ENCODE data around the gene FAM219A.
A peak's percentile ranks its signal among the peaks of the same experiment; 100 is the strongest.

FAM219A gene, protein sequence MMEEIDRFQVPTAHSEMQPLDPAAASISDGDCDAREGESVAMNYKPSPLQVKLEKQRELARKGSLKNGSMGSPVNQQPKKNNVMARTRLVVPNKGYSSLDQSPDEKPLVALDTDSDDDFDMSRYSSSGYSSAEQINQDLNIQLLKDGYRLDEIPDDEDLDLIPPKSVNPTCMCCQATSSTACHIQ

DNA sequence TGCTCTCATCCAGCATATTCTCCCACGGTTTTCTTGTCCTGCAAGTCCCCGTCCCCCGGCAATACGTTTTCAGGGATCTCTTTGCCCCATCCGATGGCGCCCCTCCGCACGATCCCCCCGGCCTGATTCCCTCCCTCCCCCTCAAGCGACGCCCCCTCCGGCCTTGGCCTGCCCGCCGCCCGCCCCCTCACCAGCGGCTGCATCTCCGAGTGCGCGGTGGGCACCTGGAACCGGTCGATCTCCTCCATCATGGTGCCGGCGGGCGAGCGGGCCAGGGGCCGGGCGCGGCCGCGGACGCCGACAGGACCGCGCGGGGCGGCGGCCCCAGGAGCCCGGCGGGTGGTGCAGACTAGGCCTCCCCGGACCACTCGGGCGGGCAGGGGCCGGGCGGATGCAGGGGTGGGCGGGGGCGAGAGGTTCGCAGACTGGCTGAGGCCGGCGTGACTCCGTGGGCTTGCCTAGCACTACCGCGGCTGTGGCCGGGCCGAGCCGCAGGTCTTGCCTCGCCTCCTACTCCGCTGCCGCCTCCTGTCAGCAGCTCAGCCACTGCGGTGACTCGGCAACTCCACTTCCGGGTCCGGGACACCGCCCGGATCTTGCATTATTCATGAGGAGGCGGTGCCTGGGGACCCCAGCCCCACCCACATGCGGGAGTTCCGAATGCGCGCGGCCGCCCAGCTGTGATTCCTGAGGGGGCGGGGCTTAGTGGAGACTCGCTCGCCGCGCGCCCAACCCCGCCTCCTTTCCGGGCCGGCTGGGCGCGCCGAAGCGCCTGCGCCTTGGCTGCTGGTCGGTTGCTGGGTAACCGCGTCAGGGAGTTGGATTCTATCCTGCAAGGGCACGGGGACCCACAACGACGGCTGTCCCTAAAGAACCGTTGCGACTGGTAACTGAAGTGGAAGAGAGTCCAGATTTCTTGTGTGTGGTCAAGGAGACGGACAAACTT lies at the start of gene FAM219A, which contains the start of gene DNAI1:
FAM219A (minus strand) TSS at position 558 of the 946 bp plus-strand sequence; CDS start at position 251, 307 bp downstream.
DNAI1 (plus strand) TSS at position 793 of the 946 bp plus-strand sequence. CDS start 201 bp downstream, outside the sequence.
- POLR2A ChIA-PET: interaction anchor here (1.1 kb wide), 1 partner anchor 65 kb away, joined by 3 read pairs; no protein-coding TSS in a partner anchor
- peak within 1 kb of the TSS; percentile 63 for H3K4me3 ChIP-seq (ENCODE audit: low read depth, low read length)
- no peaks in the 10 kb centered on the region; a peak in 1 of 3 replicates for H3K36me3 ChIP-seq (ENCODE audit: control insufficient read depth in 2 of 2, insufficient read depth in 1 of 2, low read length in 2 of 2)
- peaks cover 2% of the 10 kb centered on the region; the same call in 1 of the 2 replicates for H3K4me1 ChIP-seq (ENCODE audit: control insufficient read depth, insufficient read depth, low read length)
- peak within 1 kb of the TSS; percentile 77 for H3K27ac ChIP-seq (ENCODE audit: extremely low read depth, low read depth, low read length)
- CTCF ChIA-PET: no interaction called here
- H3K9me3 ChIP-seq (ENCODE audit: control insufficient read depth, insufficient read depth, low read depth, low read length): no peaks in the 10 kb centered on the region
- TF ChIP-seq KLF10 (tag by site-specific recombination; IDR thresholded peaks at IDR 0.05) (peak; percentile 59; the same call in 1 of the 2 replicates), REPIN1 (tag by site-specific recombination; IDR thresholded peaks at IDR 0.05; ENCODE audit: low read depth) (no peak), BCL11B (tag by site-specific recombination; IDR thresholded peaks at IDR 0.05; ENCODE audit: low read depth) (no peak), KLF8 (tag by site-specific recombination; IDR thresholded peaks at IDR 0.05) (peak; percentile 70), ZNF366 (tag by site-specific recombination; conservative IDR thresholded peaks at IDR 0.05) (no peak), ZNF555 (tag by site-specific recombination; conservative IDR thresholded peaks at IDR 0.05) (no peak), ZNF776 (tag by site-specific recombination; IDR thresholded peaks at IDR 0.05; ENCODE audit: borderline replicate concordance) (no peak), GFI1B (tag by site-specific recombination; IDR thresholded peaks at IDR 0.05) (no peak), ZNF791 (tag by site-specific recombination; IDR thresholded peaks at IDR 0.05) (no peak), ZNF214 (tag by site-specific recombination; IDR thresholded peaks at IDR 0.05; ENCODE audit: borderline replicate concordance) (no peak), ZNF175 (tag by site-specific recombination; IDR thresholded peaks at IDR 0.05) (no peak), ZNF155 (tag by site-specific recombination; IDR thresholded peaks at IDR 0.05) (no peak), ZNF416 (tag by site-specific recombination; IDR thresholded peaks at IDR 0.05) (no peak), ZNF48 (tag by site-specific recombination; IDR thresholded peaks at IDR 0.05) (no peak), ZNF561 (tag by site-specific recombination; IDR thresholded peaks at IDR 0.05; ENCODE audit: borderline replicate concordance) (no peak), OSR2 (tag by site-specific recombination; IDR thresholded peaks at IDR 0.05) (no peak), SP2 (tag by site-specific recombination; IDR thresholded peaks at IDR 0.05) (peak; percentile 91), ZNF433 (tag by site-specific recombination; IDR thresholded peaks at IDR 0.05; ENCODE audit: low read depth) (no peak), ZBTB8A (tag by site-specific recombination; IDR thresholded peaks at IDR 0.05) (peak; percentile 47; the same call in 1 of the 2 replicates), GLIS1 (tag by site-specific recombination; IDR thresholded peaks at IDR 0.05) (no peak; the same call in 1 of the 2 replicates), GLI2 (tag by site-specific recombination; IDR thresholded peaks at IDR 0.05; ENCODE audit: borderline replicate concordance, low read depth) (no peak), ZNF558 (tag by site-specific recombination; IDR thresholded peaks at IDR 0.05) (no peak), HOXC10 (CRISPR knock-in tag; IDR thresholded peaks at IDR 0.05) (no peak), ZNF23 (tag by site-specific recombination; IDR thresholded peaks at IDR 0.05; ENCODE audit: borderline replicate concordance) (no peak), ZFHX2 (tag by site-specific recombination; conservative IDR thresholded peaks at IDR 0.05) (peak; percentile 39; the same call in 1 of the 2 replicates), ZNF169 (tag by site-specific recombination; IDR thresholded peaks at IDR 0.05) (no peak), ZNF830 (tag by site-specific recombination; IDR thresholded peaks at IDR 0.05; ENCODE audit: low read depth) (no peak), KLF9 (tag by site-specific recombination; IDR thresholded peaks at IDR 0.05; ENCODE audit: low read depth) (peak; percentile 77), ZBTB17 (tag by site-specific recombination; IDR thresholded peaks at IDR 0.05) (0 out of 2 replicates have a peak, but pooled peaks have one; percentile 41), BCL11A (tag by site-specific recombination; IDR thresholded peaks at IDR 0.05; ENCODE audit: low read depth) (no peak), ZNF221 (tag by site-specific recombination; IDR thresholded peaks at IDR 0.05; ENCODE audit: borderline replicate concordance) (no peak), ZNF837 (tag by site-specific recombination; IDR thresholded peaks at IDR 0.05) (no peak)
- TF ChIP-seq, protein P1, sequence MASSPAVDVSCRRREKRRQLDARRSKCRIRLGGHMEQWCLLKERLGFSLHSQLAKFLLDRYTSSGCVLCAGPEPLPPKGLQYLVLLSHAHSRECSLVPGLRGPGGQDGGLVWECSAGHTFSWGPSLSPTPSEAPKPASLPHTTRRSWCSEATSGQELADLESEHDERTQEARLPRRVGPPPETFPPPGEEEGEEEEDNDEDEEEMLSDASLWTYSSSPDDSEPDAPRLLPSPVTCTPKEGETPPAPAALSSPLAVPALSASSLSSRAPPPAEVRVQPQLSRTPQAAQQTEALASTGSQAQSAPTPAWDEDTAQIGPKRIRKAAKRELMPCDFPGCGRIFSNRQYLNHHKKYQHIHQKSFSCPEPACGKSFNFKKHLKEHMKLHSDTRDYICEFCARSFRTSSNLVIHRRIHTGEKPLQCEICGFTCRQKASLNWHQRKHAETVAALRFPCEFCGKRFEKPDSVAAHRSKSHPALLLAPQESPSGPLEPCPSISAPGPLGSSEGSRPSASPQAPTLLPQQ (tag by site-specific recombination; IDR thresholded peaks at IDR 0.05): peak; percentile 61; the same call in 1 of the 2 replicates
- TF ChIP-seq, protein P2, sequence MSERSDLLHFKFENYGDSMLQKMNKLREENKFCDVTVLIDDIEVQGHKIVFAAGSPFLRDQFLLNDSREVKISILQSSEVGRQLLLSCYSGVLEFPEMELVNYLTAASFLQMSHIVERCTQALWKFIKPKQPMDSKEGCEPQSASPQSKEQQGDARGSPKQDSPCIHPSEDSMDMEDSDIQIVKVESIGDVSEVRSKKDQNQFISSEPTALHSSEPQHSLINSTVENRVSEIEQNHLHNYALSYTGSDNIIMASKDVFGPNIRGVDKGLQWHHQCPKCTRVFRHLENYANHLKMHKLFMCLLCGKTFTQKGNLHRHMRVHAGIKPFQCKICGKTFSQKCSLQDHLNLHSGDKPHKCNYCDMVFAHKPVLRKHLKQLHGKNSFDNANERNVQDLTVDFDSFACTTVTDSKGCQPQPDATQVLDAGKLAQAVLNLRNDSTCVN (tag by site-specific recombination; optimal IDR thresholded peaks at IDR 0.05): peak; percentile 77
- TF ChIP-seq, protein P3, sequence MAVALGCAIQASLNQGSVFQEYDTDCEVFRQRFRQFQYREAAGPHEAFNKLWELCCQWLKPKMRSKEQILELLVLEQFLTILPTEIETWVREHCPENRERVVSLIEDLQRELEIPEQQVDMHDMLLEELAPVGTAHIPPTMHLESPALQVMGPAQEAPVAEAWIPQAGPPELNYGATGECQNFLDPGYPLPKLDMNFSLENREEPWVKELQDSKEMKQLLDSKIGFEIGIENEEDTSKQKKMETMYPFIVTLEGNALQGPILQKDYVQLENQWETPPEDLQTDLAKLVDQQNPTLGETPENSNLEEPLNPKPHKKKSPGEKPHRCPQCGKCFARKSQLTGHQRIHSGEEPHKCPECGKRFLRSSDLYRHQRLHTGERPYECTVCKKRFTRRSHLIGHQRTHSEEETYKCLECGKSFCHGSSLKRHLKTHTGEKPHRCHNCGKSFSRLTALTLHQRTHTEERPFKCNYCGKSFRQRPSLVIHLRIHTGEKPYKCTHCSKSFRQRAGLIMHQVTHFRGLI (tag by site-specific recombination; IDR thresholded peaks at IDR 0.05): peak; percentile 99

Measured in HEK293 (cell line).